GM11168 (cell line): Measurements from ENCODE around the gene MRPL2.
"Not testable (repeated sequence)": the region's sequence is repeated elsewhere in the genome, so short reads cannot be mapped to it uniquely, and the experiment has no call there.

Experiments
- in situ Hi-C: fragments of 300-500 bp; cut with MboI; formaldehyde crosslinking; loops from one replicate; pipeline ENCODE4 v1.12.0; 2022; ENCODE audit warnings: low sequenced_read_pairs; ENCODE audit not compliant: unreplicated experiment

MRPL2 gene

DNA sequence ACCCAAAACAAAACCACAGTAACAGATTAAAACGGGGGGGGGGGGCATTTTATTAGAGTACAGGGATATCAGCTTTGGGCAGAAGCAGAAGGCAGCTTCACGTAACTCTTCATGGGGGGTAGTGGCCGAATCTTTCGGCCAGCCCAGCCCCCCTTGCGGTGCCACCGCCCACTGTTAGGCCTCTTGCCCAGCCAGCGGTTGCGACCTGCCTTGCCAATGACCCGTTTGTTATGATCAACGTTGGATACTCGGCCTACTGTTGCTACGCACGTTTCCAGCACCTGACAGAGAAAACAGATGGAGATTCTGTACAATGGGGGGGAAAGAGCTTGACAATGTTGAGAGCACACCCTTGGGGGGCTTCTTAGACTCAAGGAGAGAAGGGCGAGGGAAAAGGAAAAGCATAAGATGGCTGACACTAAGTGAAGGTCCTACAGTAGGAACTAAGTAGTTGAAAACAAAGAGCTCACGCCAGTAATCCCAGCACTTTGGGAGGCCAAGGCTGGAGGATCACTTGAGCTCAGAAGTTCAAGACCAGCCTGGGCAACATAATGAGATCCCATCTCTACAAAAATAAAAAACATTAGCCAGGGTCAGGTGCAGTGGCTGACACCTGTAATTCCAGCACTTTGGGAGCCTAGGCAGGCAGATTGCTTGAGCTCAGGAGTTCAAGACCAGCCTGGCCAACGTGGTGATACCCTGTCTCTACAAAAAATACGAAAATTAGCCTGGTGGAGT is 4.9 kb downstream of the MRPL2 start:
- in situ Hi-C loops = no loop called here

DNA sequence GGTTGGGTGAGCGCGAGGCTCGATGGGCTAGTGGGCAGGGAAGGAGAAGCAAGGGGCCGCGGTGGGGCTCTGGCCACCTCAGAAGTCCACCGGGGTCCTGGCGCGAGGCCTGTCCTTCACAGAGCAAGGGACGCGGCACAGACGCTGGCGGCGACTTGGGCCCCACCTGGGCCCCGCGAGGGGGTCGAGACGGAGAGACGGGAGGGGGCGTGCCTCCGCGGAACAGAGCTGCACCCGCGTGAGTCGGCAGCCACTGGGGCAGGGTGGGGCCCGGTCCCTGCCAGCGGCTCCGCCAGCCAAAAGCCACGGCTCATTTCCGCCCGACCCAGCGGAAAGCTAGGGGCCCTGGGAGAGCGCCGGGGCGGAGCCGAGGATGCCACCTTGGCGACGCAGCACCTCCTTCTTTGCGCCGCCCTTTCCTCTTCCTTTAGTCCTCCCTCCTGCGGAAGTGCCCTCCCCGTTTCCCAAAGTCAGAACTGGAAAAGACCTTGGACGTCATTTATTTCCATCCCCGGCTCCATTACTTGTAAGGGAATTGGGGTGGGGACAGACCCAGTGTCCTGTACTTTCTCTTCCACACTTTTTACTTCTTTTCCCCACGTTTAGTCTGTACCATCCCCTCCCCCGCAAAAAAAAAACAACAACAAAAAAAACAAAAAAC is 5.6 kb downstream of the MRPL2 start, which contains the start of gene CUL7:
Gene CUL7 (minus strand): TSS at position 307 of the 661 bp plus-strand sequence. CDS start 1,063 bp downstream, outside the sequence.
- in situ Hi-C loops = no loop called here

DNA sequence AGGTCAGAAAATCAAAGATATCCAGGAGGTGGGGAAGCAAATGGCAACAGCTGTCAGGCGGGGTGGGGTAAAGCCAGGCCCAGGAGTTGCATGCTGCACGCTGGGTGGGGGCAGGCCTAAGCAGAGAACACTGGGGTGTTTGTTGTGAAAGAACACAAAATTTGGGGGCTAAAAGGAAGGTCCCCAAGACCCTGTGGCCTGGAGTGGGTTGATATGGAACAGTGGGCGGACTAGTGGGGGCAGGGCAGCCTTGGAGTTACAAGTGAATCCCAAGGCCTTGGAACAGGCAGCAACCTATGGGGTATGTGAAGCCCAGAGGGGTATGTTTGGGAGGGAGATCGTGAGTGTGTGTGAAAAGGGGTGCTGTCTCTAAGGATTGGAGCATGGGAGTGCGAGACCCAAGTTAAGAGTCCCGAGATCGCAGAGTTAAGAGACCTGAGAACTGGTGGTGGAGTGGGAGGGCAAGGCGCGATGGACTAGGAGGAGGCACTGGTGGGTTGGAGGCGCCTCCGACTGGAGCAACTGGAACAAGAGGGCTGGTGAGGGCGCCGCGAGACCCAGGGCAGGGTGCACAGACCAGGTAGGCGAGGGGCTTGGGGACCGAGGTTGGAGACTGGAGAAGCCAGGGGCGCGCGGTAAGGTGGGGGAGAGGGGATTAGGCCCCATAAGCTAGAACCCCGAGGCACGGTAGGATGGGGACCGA is 6.2 kb downstream of the MRPL2 start:
- in situ Hi-C loops = no loop called here

DNA sequence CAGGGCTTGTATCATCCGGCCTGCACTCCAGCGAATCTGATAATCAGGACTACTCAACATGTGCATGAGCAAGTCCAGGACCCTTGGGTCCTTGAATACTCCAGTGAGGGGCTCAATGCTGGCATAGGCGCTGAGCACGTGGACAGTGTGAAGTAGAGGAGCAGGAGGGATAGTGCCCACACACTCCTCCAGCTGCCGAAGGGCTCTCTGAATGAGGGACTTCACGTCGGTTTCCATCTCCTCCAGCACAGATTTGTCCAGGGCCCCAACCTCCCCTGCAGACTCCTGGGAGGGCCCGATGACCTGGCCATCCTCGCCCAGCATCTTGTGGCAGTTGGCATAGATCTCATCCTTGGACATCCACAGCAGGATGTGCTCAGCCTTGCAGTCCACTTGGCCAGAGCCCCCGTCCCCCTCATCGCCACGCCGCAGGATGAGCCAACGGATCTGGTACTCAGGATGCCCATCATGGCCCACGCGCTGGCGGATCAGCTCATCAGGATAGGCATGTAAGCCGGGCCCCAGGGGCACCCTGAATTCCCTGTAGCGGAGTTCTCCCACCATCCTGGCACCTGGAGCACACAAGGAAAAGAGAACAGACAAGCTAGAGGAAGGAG is 6.9 kb downstream of the MRPL2 start:
- in situ Hi-C loops = no loop called here

GRCh38 chr6:43050981-43051380 is 8.3 kb downstream of the MRPL2 start:
- in situ Hi-C loops = no loop called here

DNA sequence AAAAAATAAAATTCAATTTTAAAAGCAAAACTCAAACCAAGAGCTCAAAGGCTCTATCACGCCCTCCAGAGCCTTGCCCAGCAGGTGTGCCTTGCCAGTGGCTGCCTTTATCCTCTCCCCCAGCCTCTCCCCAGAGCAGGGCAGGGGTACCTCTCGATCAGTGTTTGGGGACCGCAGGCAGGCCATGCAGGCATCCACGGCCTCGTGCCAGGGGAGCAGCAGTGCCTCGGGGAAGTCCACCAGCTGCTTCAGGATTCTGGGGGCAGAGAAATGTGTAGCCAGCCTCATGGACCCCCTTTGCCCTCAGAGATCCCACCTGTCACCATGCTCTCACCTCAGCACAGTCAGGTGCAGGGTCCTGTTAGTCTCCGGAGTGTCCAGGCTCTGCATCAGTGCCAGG is 11.2 kb downstream of the MRPL2 start:
- in situ Hi-C loops = no loop called here

DNA sequence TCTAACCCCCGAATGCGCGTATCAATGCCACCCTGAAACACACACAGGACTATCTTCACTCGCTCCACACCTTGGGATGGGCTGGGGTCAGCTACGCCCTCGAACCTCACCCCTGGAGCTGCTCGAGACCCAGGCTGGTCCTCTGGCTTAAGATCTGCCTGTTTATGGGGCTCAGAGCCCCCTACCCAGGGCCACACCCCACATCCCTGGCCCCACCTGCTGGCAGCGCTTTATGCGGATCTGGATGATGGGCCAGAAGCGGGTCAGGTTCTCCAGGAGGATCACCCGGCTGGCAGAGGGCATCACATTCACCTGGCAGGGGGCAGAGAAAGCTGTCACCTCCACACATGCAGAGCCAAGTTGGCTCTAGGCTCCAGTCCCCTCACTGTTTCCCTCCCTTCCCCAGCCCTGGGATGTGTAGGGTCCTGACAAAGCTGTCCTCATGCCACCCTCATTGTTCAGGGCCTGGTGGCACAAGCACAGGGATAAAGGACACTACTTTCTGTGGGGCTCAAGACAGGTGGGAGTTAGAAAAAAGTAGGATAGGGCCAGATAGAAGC is 13.8 kb downstream of the MRPL2 start:
- in situ Hi-C loops = no loop called here

DNA sequence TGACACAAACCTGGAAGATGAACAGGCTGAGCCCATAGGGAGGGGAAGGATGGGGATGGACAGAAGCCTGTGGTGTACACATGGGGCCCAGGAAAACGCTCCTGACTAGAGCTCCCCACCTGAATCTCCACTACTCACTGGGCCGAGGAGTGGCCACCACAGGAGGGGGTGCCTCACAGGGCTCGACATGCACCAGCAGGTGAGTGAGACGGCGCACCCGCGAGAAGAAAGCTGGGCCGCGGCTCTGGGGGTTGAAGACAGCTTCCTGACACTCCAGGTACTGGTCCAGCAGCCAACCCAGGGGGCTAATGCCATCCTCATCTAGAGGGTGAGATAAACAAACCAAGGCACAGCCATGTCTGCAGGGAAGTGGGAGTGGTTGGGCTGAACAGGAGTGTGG is 15.9 kb downstream of the MRPL2 start:
- in situ Hi-C loops = no loop called here

DNA sequence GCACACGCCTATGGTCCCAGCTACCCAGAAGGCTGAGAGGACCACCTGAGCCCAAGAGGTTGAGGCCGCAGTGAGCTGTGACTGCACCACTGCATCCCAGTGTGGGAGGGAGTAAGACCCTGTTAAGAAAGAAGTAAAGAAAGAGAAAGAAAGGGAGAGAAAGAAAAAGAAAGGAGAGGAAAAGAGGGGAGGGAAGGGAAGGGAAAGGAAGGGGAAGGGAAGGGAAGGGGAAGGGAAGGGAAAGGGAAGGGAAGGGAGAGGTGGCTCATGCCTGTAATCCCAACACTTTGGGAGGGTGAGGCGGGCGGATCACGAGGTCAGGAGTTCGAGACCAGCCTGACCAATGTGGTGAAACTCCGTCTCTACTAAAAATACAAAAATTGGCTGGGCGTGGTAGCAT is 17.8 kb downstream of the MRPL2 start:
- in situ Hi-C loops = not testable (repeated sequence)

DNA sequence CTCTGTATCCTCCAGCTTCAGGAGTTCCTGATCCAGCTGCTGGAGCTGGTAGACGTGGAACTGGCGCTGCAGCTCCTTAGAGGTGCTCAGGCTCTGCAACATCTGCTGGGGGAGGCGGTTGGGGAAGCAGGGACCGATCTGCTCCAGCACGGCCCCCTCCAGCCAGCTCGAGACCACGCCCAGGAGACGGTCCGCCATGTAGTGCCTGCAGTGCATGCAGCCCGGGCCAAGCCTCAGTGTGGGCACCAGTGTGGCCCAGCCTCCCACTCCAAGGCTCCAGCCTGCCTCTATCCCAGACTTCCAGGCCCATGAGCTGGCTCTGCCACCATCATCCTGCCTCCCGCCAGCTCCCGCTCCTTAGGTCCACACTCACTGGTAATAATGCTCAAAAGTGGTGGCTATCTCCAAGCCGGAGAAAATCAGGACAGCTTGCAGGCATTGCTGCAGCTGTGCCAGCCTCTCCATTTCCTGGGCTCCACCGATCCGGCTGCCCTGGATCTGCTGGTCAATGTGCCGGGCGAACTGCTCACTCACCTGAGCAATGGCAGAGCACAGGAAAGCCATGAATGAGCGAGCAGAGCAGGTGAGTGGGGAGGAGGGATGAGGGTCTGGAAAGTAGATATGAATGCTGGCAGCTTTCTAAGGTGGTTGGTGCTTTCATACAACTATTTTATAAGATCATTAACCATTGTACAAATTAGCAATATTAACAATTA is 18.5 kb downstream of the MRPL2 start:
- in situ Hi-C loops = no loop called here

GRCh38 chr6:43038727-43039126 is 20.5 kb downstream of the MRPL2 start:
- in situ Hi-C loops = no loop called here

DNA sequence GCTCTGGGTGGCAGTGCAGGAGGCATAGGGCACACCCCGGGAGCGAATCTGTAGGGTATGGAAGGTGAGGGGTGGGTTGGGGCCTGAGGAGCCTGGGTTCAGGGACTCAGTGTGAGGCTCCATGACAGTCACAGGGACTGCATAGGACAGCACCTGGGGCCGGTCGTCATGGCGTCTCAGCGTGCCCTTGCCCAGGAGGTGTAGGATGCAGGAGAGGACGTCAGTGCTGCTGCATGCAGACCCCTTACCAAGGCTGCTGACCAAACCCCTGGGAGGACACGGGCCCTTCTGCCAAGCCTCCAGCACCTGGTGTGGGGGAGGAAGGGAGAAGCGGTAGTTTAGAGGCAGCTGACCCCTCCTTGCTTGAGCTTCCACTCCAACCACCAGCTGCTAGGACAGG is 21.5 kb downstream of the MRPL2 start:
- in situ Hi-C loops = no loop called here

DNA sequence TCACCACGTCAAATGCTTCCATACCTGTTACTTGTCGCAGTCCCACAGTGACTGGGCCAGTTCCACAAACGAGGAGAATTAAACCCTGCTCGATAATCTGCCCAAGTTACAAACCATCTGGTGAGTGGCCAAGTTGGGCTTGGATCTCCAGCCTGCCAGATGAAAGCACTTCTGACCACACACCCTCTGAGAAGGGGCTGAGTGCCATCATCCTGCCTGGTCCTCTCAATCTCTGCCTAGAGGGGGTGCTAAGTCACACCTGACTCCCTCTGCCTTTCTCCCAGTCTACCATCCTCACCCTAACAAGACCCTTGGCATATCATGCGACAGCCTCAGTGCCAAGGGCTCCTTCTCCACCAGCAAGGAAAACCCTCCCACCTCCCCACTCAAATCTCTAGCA is 22.0 kb downstream of the MRPL2 start:
- in situ Hi-C loops = no loop called here

- in situ Hi-C loops = no loop called here
Observed at GRCh38 chr6:43036712-43037111, 22.5 kb downstream of the MRPL2 start.

DNA sequence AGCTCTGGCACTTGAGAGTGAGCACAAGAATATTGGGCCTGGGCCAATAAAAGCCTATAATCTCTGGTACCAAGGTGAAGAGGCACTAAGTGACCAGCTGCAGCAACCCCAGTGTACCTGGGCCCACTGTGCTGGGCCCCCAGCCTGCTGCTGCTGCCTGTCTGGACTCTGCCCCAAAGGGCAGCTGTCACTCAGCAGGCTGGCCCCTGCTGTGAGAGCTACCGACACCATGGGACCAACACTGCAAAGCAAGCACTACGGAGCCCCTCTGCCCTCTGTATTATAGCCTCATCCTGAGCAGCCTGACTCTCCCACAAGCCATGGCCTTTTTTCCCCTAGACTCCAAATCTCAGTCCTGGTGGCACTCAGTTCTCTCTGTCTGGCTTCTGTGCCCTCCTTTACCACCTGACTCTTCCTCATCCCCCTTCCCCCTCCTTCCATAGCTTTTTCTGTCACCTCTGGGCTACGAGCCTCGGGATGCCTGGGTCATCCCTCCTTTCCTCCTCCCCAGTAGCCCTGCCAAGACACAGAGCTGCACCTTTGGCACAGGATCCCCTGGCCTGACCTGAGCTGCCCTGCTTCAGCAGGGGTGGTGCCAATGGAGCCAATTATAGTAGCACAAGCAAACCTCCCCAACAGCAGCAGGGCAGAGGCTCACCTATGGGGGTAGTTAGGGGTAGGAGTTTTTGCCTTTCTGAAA is 23.6 kb downstream of the MRPL2 start:
- in situ Hi-C loops = no loop called here

- in situ Hi-C loops = no loop called here
Observed at GRCh38 chr6:43034190-43034525, 25.1 kb downstream of the MRPL2 start.

DNA sequence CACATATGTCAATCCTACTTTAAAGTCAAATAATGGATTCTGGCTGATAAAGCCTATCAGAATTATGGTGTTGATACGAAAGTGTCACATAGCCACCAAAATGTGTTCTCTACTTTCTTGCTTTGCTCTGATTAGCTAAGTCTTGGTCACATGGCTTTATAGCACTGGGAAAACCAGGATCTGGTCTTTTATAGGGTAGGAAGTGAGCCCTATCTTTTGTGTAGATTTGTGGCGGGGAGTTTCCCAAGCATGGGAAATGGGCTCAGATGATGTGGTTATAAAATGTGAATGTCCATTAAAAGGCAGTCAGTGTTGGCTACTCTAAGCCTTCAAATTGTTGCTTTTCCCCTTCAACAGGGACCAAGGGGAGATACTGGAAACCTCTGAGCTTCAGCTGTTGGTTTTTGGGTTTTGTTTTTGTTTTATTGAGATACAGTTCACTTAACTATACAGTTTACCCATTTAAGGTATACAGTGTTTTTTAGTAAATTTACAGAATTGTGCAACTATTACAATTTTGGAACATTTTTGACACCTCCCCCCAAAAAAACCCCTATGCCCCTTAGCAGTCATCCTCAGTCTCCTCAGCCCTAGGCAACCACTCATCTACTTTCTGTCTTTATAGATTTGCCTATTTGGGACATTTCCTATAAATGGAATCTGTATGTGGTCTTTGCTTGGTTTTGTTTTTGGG is 25.6 kb downstream of the MRPL2 start:
- in situ Hi-C loops = no loop called here

DNA sequence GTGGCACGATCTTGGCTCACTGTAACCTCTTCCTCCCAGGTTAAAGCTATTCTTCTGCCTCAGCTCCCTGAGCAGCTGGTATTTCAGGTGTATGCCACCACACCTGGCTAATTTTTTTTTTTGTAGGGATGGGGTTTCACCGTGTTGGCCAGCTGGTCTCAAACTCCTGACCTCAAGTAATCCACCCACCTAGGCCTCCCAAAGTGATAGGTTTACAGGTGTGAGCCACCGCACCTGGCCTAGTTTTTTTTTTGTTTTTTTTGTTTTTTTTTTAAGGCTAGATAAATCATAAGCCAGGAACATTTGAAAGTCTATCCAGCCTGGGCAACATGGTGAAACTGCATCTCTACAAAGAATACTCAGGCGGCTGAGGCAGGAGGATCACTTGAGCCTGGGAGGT is 26.9 kb downstream of the MRPL2 start:
- in situ Hi-C loops = no loop called here

DNA sequence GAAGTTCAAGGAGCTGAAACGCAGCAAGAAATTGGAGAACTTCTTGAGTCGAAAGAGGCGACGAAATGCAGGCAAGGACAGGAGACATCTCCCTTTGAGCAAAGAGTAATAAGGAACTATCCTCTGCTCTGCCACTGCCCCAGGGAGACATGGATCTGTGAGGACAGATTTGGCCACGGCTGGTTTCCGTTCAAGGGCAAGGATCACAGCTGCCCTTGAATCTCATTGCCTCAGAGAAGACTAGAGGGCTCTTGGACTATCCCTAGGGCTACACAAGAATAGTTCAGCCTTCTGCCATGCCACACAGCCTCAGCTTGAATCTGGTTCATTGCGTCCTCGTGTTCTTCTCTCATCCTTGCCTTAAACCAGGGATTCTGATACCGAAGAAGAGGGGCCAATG is 30.1 kb downstream of the MRPL2 start:
- in situ Hi-C loops = no loop called here
